Vagina (tissue), 2 donors: ENCODE measurements around the gene MGLL.

ENCODE experiments used
- POLR2A ChIP-seq, 2 donors: fragments of 450-650 bp; IDR thresholded peaks; one replicate each; pipeline ENCODE4 v1.6.1; 2017; ENCODE audit warnings: antibody characterized with exemption in 2 of 2, mild to moderate bottlenecking in 2 of 2, moderate library complexity in 2 of 2
- POLR2AphosphoS5 ChIP-seq, 2 donors: sonication (generic); formaldehyde crosslinking; IDR thresholded peaks; one replicate each; pipeline ENCODE4 v1.9.0; 2017; ENCODE audit warnings: antibody characterized with exemption in 2 of 2, mild to moderate bottlenecking in 2 of 2, low read depth in 1 of 2; ENCODE audit not compliant: insufficient read depth in 1 of 2
- TF ChIP-seq, protein P1 (sequence below), 3 experiments: fragments of 450-650 bp in 2 of 3; fragments of 200-600 bp in 1 of 3; sonication (generic) in 1 of 3; IDR thresholded peaks; one replicate each; pipeline ENCODE4 v1.5.1; 2017 to 2019; ENCODE audit warnings: antibody characterized with exemption in 3 of 3, mild to moderate bottlenecking in 2 of 3, moderate library complexity in 2 of 3

DNA sequence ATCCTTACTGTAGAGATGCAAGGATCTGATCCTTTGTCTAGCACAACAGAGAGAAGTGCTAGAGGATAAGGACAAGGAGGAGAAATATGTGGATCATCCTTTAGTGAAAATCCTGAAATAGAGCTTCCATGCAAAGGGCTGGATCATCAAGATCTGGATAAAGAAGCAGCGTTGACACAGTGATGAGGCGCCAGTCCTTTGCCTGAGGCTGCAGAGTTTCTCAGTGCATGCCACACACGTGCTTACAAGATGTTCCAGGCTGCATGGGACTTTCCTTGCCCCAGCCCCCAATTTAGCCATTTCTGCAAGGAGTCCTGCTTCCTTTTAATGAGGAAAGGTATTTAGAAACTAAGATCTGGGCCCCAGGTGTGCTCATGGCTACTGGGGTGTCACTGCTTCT lies 156.7 kb downstream of the MGLL start:
- no peak for TF ChIP-seq POLR2AphosphoS5 (IDR thresholded peaks at IDR 0.05; ENCODE audit: insufficient read depth in 1 of 2, low read depth in 1 of 2)
- TF ChIP-seq, protein P1, sequence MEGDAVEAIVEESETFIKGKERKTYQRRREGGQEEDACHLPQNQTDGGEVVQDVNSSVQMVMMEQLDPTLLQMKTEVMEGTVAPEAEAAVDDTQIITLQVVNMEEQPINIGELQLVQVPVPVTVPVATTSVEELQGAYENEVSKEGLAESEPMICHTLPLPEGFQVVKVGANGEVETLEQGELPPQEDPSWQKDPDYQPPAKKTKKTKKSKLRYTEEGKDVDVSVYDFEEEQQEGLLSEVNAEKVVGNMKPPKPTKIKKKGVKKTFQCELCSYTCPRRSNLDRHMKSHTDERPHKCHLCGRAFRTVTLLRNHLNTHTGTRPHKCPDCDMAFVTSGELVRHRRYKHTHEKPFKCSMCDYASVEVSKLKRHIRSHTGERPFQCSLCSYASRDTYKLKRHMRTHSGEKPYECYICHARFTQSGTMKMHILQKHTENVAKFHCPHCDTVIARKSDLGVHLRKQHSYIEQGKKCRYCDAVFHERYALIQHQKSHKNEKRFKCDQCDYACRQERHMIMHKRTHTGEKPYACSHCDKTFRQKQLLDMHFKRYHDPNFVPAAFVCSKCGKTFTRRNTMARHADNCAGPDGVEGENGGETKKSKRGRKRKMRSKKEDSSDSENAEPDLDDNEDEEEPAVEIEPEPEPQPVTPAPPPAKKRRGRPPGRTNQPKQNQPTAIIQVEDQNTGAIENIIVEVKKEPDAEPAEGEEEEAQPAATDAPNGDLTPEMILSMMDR (IDR thresholded peaks at IDR 0.05): no peak
- TF ChIP-seq POLR2A (IDR thresholded peaks at IDR 0.05): no peak
